DMS 273 treated with DMSO at 0.1 percent for 48 hours (cell line): Measurements from ENCODE around the gene MACROD1.

Experiments
- DNase-seq: peaks from one replicate; lab custom pipeline; 2025; lab: John Stamatoyannopoulos, UW

Gene MACROD1

GRCh38 chr11:64073542-64073941 is 92.4 kb downstream of the MACROD1 start:
- no peak for DNase-seq

DNA sequence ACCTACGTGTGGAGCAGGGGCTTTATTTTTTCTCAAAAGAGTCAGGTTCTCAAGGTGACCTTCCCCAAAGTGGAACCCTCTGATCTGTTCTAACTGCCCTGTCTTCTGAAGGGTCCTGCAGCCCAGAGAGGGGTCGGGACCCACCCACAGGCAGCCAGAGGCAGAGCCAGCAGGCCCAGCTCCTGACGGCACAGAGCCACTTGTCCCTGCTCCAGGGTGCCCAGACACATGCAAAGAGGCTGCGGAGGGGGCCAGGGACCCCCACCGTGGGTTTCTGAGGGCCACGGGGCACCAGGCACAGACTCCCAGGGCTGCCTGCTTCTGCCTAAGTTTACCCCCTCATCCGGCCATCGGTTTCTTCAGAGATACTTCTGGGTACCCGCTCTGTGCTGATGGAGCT is 93.0 kb downstream of the MACROD1 start:
- DNase-seq, result no peak

- DNase-seq, result no peak
Measured at GRCh38 chr11:64072403-64072802, 93.5 kb downstream of the MACROD1 start.

GRCh38 chr11:64071849-64072248 is 94.1 kb downstream of the MACROD1 start:
- no peak for DNase-seq

DNA sequence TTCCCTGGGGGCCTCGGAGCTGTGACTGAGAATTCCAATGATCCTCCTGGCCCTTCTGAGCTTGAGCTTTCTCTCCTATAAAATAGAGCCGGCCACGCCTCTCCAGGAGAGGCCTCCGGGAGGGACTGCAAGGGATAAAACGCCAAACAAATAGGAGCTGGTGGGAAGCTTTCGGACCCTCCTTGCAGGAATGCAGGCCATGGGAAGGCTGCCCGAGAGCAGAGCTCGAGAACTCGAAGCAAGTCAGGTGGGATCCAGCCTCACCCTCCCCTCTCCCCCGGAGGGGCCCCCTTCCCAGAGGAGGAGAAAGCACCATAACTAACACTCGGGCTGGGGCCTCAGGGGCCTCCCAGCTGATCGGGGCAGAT is 95.6 kb downstream of the MACROD1 start:
- DNase-seq, result no peak

- DNase-seq, result no peak
Measured at GRCh38 chr11:64069401-64070313, 96.3 kb downstream of the MACROD1 start.

GRCh38 chr11:64068705-64069400 is 97.1 kb downstream of the MACROD1 start:
- DNase-seq, result no peak

GRCh38 chr11:64067230-64067993 is 98.5 kb downstream of the MACROD1 start:
- no peak for DNase-seq

GRCh38 chr11:64065712-64066111 is 100.2 kb downstream of the MACROD1 start:
- DNase-seq, result no peak

- no peak for DNase-seq
Measured at GRCh38 chr11:64065141-64065465, 100.8 kb downstream of the MACROD1 start.

- DNase-seq, result no peak
Measured at GRCh38 chr11:64064374-64065140, 101.4 kb downstream of the MACROD1 start.

DNA sequence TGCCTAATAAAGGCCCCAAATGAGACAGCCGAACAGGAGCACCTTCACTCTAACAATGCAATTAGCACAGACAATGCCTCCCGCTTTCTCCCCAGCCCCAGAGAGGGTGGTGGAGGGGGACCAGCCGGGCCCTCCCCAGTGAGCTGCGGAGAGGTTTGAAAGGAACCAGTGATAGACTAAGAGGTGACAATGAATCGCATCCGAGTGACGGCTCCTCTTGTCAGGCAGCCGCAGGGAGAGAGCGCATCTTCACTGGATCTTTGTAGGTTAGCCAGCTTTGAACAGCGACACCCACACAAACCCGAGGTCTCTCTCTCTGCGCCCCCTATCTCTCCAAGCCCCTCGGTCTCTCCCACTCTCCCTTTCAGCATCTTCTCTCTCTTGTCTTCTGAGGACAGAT is 102.1 kb downstream of the MACROD1 start:
- DNase-seq, result no peak

DNA sequence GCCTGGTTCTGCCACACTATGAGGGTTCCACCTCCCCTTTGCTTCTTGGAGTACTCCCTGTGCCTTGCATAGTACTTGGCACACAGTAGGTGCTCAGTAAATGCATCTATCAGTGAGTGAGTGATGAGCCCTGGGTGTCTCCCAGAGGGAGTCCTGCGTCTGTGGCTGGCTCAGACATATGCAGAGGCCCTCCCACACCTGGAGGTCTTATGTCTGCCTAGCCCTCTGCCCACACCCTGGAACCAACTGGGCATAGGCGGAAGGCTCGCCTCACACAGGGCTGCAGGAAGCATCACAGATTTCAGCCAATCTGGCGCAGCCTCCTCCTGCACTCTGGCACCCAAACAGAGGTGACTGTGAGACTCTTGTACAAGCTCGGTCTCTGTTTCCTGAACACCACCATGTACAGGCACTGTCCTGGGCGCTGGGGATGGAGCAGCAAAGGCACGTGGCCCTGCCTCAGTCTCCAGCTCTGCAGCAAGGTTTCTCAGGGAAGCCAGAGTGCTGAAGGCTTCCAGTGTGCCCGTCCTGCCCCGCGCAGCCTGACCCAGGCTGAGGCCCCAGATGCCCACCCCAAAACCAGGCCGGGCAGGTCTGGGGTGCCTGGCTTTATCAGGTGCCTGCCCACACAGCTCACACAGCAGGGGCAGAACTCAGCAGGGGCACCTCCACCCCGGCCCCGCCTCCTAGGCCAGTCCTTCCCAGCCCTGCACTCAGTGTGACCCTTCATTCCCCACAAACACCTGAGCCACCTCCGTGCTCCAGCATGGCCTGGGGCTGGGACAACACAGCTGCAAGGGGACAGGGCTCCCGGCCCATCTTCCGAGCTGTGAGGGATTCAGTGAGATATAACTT is 103.5 kb downstream of the MACROD1 start:
- DNase-seq, result no peak

DNA sequence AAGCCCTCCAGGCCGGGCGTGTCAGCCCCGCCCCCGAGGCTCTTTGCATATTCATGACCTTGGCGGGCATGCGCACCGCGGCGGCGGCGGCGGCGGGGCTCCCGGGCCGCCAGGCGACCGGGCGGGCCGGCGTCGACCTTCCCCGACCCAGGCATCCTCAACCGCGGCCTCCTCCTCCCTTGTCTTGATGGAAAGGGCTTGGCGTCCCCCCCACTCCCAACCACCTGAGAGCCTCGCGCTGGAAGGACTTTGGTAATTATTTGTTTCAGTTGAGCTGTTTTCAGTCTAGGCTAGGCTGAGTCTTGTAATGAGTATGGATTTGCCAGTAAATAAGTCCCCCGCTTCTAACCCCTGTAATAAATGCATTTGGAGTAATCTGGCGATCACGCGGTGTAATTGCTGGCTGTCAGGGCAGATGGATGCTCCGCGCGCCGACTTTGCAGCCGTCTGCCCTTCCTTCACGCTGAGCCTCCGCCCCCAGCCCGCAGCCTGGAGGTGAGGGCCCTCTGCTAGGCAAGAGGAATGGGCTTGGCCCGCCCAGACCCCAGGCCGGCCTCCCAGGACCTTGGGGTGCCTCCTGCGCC is 105.0 kb downstream of the MACROD1 start:
- DNase-seq, result peak; percentile 56

GRCh38 chr11:64060263-64060860 is 105.6 kb downstream of the MACROD1 start:
- DNase-seq, result no peak

GRCh38 chr11:64059339-64060140 is 106.4 kb downstream of the MACROD1 start:
- no peak for DNase-seq

DNA sequence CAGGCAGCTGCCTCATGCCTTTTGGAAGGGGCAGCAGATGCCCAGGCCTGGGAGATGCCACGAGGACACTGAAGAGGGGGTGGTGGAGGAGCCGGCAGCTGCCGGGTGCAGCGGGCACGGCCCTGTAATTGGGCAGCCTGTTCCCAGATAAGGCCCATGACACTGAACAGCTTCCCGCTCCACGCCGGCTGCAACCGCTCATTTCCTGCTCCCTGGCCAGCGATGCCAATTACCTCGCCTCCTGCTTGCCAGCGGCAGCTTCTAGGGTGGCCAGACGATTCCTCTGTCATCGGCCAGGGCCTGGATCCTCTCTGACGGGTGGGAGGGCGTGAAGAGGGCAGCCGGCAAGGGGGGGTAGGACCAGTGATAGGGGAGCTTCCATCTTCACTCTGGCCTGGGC is 107.4 kb downstream of the MACROD1 start:
- DNase-seq, result peak; percentile 55

DNA sequence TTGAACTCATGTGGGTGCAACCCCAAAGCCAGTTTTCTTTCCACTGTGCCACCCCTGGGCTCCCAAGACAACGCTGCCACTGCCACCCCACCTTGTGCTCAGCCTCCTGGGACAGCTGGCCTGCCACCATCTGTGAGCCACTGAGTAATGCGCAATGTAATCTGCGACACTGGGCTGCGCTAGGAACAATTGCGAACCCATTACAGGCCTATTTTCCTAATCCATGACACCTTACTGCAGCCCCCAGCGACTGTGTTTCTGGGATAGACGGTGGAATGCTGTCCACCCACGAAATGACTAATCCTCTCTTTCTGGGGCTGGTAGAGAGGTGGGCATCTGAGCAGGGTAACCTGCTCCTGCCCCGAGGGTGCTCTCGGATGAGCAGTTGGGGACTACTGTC is 108.0 kb downstream of the MACROD1 start:
- DNase-seq, result no peak

DNA sequence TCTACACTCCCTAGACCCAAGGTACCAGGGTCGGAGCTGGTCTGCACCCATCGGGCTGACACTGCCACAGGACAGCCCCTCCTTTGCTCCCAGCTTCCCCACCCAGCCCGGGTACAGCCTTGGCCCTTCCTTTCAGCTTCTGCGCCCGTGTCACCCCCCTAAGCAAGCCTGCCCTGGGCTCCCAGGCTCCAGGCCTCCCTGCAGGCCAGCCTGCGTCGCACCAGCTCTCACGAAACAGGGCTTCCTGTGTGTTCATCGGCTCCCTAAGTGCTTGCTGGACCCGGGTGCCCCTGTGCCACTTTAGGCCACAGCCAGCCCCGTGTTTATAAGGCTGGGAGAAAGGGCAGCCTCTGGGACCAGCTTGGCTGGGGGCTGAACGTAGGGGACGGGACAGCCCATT is 109.1 kb downstream of the MACROD1 start:
- DNase-seq, result no peak
